ENCODE results near the gene PRR35. TPM values are rescaled to one million over a fixed set of nuclear protein-coding genes. Genes with fewer than 3 reads are reported as not detected.
A peak's percentile ranks its signal among the peaks of the same experiment; 100 is the strongest.

PRR35 gene
- total and polyA plus RNA-seq, 2 donors (not counting 3 experiments of a cell fraction or from before 2014, with no cell fraction given): not detected

- Histone ChIP-seq H3K9ac (replicated peaks; ENCODE audit: extremely low read depth, insufficient read depth, low read length) (no peak overlapping the region), H3K9me3 (replicated peaks; ENCODE audit: control insufficient read depth, insufficient read depth, low read length) (no peaks in the 10 kb centered on the region), H2AFZ (ENCODE audit: low read depth, low read length) (no peak overlapping the region), H3K4me3 (replicated peaks in 1 of 3; ENCODE audit: insufficient read depth in 1 of 3, low read depth in 1 of 3, low read length in 3 of 3) (peak overlapping the region in 1 of 3 experiments; percentile 44), H4K20me1 (replicated peaks; ENCODE audit: control insufficient read depth, extremely low read depth, insufficient read depth, low read length) (no peaks in the 10 kb centered on the region), H3K4me2 (ENCODE audit: insufficient read depth, low read length) (peak overlapping the region; percentile 53), H3K27ac (ENCODE audit: insufficient read depth, low read depth, low read length) (no peak overlapping the region), H3K27me3 (ENCODE audit: control insufficient read depth in 2 of 2, insufficient read depth in 2 of 2, low read length in 2 of 2) (no peaks in the 10 kb centered on the region), H3K79me2 (ENCODE audit: control insufficient read depth, insufficient read depth, low read length) (peaks cover 27% of the 10 kb centered on the region), H3K9me1 (replicated peaks; ENCODE audit: control insufficient read depth, extremely low read depth, insufficient read depth, low read length) (no peaks in the 10 kb centered on the region), H3K4me1 (ENCODE audit: control insufficient read depth, extremely low read depth, insufficient read depth, low read length) (peaks cover 16% of the 10 kb centered on the region), H3K36me3 (ENCODE audit: control insufficient read depth in 2 of 2, extremely low read depth in 1 of 2, insufficient read depth in 2 of 2, low read length in 2 of 2) (peaks cover 0 to 3% of the 10 kb centered on the region in 2 experiments)
- FAIRE-seq (no peak), DNase-seq (ENCODE audit: low read depth, low spot score) (no peak)
- no peak for TF ChIP-seq JUN (IDR thresholded peaks at IDR 0.05; ENCODE audit: borderline replicate concordance, insufficient read depth, insufficient read length, low read depth)
- intact Hi-C loops (cut with micrococcal nuclease): no loop called here
- ChIA-PET CTCF (no interaction called here), POLR2A (no interaction called here)
- dilution Hi-C loops (cut with MboI; ENCODE audit: extremely low pct_ligation_motif_present, low sequenced_read_pairs): no loop called here
- BruUV-seq (replicated peaks): no TSS peak
Measured at GRCh38 chr16:591231-591630, 31.0 kb downstream of the PRR35 start.

GRCh38 chr16:591892-592517 is 31.8 kb downstream of the PRR35 start:
- TF ChIP-seq GATA2 (IDR thresholded peaks at IDR 0.05; ENCODE audit: insufficient read depth, insufficient read length, low read depth, low read length) (no peak), EZH2 (IDR thresholded peaks at IDR 0.05; ENCODE audit: borderline replicate concordance, low read depth, low read length, severe bottlenecking) (no peak), MYC (IDR thresholded peaks at IDR 0.05; ENCODE audit: low read depth, low read length) (no peak), JUN (IDR thresholded peaks at IDR 0.05; ENCODE audit: borderline replicate concordance, insufficient read depth, insufficient read length, low read depth) (no peak), POLR2A (IDR thresholded peaks at IDR 0.05; ENCODE audit: low read depth, low read length) (no peak), POLR2AphosphoS5 (IDR thresholded peaks at IDR 0.05; ENCODE audit: insufficient read depth, low read depth, low read length) (no peak), FOS (IDR thresholded peaks at IDR 0.05; ENCODE audit: borderline replicate concordance, insufficient read depth, low read length) (no peak), MAX (IDR thresholded peaks at IDR 0.05; ENCODE audit: insufficient read depth, insufficient read length) (no peak), CTCF (IDR thresholded peaks at IDR 0.05; ENCODE audit: extremely low read depth in 1 of 2, insufficient read depth in 1 of 2, low read depth in 1 of 2, low read length in 2 of 2) (no peak)
- H3K36me3 ChIP-seq (ENCODE audit: control insufficient read depth in 2 of 2, extremely low read depth in 1 of 2, insufficient read depth in 2 of 2, low read length in 2 of 2): peaks cover 0 to 3% of the 10 kb centered on the region in 2 experiments
- CTCF ChIA-PET: no interaction called here
- no peaks in the 10 kb centered on the region for H3K9me3 ChIP-seq (replicated peaks; ENCODE audit: control insufficient read depth, insufficient read depth, low read length)
- peaks cover 16% of the 10 kb centered on the region for H3K4me1 ChIP-seq (ENCODE audit: control insufficient read depth, extremely low read depth, insufficient read depth, low read length)
- no peak overlapping the region for H3K4me3 ChIP-seq (replicated peaks in 1 of 3; ENCODE audit: insufficient read depth in 1 of 3, low read depth in 1 of 3, low read length in 3 of 3)
- no peak overlapping the region for H3K27ac ChIP-seq (ENCODE audit: insufficient read depth, low read depth, low read length)
- H4K20me1 ChIP-seq (replicated peaks; ENCODE audit: control insufficient read depth, extremely low read depth, insufficient read depth, low read length): no peaks in the 10 kb centered on the region
- FAIRE-seq (no peak), DNase-seq (ENCODE audit: low read depth, low spot score) (no peak)
- dilution Hi-C loops (cut with MboI; ENCODE audit: extremely low pct_ligation_motif_present, low sequenced_read_pairs): no loop called here
- H3K9me1 ChIP-seq (replicated peaks; ENCODE audit: control insufficient read depth, extremely low read depth, insufficient read depth, low read length): no peaks in the 10 kb centered on the region
- intact Hi-C loops (cut with micrococcal nuclease): no loop called here
- POLR2A ChIA-PET: no interaction called here
- H2AFZ ChIP-seq (ENCODE audit: low read depth, low read length): no peak overlapping the region
- no peak overlapping the region for H3K9ac ChIP-seq (replicated peaks; ENCODE audit: extremely low read depth, insufficient read depth, low read length)
- H3K27me3 ChIP-seq (ENCODE audit: control insufficient read depth in 2 of 2, insufficient read depth in 2 of 2, low read length in 2 of 2): no peaks in the 10 kb centered on the region
- no peak overlapping the region for H3K4me2 ChIP-seq (ENCODE audit: insufficient read depth, low read length)
- no TSS peak for BruUV-seq (replicated peaks)
- peaks cover 27% of the 10 kb centered on the region for H3K79me2 ChIP-seq (ENCODE audit: control insufficient read depth, insufficient read depth, low read length)

All from endothelial cell of umbilical vein (primary cell).